ENCODE measurements around the gene CCL8. TPM values are rescaled to one million over a fixed set of nuclear protein-coding genes. Genes with fewer than 3 reads are reported as not detected.

Gene CCL8
- total RNA-seq, 1 donor from 2014 or later = not detected

- intact Hi-C loops (cut with micrococcal nuclease) = loop anchor here (10.0 kb wide), 1 partner anchor 402 kb away; no protein-coding TSS in a partner anchor
Observed at GRCh38 chr17:34366529-34367107, 47.4 kb downstream of the CCL8 start.

GRCh38 chr17:34367486-34368195 is 48.4 kb downstream of the CCL8 start:
- intact Hi-C loops (cut with micrococcal nuclease) = loop anchor here (10.0 kb wide), 1 partner anchor 403 kb away; no protein-coding TSS in a partner anchor

- intact Hi-C loops (cut with micrococcal nuclease) = loop anchor here (10.0 kb wide), 1 partner anchor 404 kb away; no protein-coding TSS in a partner anchor
Observed at GRCh38 chr17:34368196-34368945, 49.1 kb downstream of the CCL8 start.

GRCh38 chr17:34368946-34369500 is 49.8 kb downstream of the CCL8 start:
- intact Hi-C loops (cut with micrococcal nuclease) = loop anchor here (10.0 kb wide), 1 partner anchor 404 kb away; no protein-coding TSS in a partner anchor

GRCh38 chr17:34369571-34369970 is 50.3 kb downstream of the CCL8 start:
- intact Hi-C loops (cut with micrococcal nuclease) = loop anchor here (10.0 kb wide), 1 partner anchor 405 kb away; no protein-coding TSS in a partner anchor

GRCh38 chr17:34370376-34370996 is 51.3 kb downstream of the CCL8 start:
- intact Hi-C loops (cut with micrococcal nuclease) = no loop called here

GRCh38 chr17:34370997-34371395 is 51.8 kb downstream of the CCL8 start:
- intact Hi-C loops (cut with micrococcal nuclease) = no loop called here

Other genes with a start within 250 kb of the CCL8 start
- 0.22 and 0.49 TPM in 2 replicates for gene CCL2, start 64.2 kb upstream of the CCL8 start, total RNA-seq
- gene CCL7, start 49.2 kb upstream of the CCL8 start, total RNA-seq = not detected in 2 replicates
- gene CCL11, start 33.7 kb upstream of the CCL8 start, total RNA-seq = not detected in 2 replicates
- gene CCL13, start 37.0 kb downstream of the CCL8 start, total RNA-seq = not detected in 2 replicates
- gene CCL1, start 43.8 kb downstream of the CCL8 start, total RNA-seq = 22.4 and 27.2 TPM in 2 replicates

Data from T-helper 1 cell treated with Interleukin-12 subunit alpha and Interleukin-12 subunit beta and Interleukin-4 antibody, amounts not matched to agents 30 ng/mL and 1 ng/mL, for 36 hours (primary cell).